Regular cardiac myocyte (primary cell): ENCODE results near the gene ELF1. TPM values are rescaled to one million over a fixed set of nuclear protein-coding genes. Genes with fewer than 3 reads are reported as not detected.

Source experiments
- total RNA-seq: library from RNA; depleted of rRNA; stranded (reverse); fragments of >200 nt; gene quantifications from 2 replicates; pipeline ENCODE4 v1.2.3, GENCODE V29; 2014

Gene ELF1
- 27.6 and 33.0 TPM in 2 replicates for total RNA-seq

DNA sequence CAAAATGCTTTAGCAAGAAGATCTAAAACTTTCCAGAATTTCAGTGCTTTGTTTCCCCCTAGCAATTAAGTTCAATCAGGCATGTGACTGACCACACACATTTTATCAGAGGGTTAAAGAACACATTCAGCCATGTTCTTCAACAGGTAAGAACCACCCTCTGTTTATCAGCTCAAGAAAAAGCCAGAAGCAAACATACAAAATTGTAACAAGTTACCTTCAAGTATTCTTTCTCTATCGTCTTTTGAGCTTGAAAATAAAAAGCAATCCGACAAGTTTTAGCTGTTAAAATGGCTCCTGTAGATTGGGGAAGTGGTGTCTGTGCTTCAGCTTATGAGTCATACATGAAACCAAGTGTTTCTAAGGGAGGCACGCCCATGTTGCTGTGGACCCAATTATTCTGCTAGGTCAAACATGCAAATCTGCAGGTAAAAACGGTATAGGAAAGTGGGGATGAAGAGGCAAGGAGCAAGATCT, at the start of gene ELF1:
ELF1 (minus strand) TSS at position 306 of the 477 bp plus-strand sequence. CDS start 37,262 bp downstream, outside the sequence.

DNA sequence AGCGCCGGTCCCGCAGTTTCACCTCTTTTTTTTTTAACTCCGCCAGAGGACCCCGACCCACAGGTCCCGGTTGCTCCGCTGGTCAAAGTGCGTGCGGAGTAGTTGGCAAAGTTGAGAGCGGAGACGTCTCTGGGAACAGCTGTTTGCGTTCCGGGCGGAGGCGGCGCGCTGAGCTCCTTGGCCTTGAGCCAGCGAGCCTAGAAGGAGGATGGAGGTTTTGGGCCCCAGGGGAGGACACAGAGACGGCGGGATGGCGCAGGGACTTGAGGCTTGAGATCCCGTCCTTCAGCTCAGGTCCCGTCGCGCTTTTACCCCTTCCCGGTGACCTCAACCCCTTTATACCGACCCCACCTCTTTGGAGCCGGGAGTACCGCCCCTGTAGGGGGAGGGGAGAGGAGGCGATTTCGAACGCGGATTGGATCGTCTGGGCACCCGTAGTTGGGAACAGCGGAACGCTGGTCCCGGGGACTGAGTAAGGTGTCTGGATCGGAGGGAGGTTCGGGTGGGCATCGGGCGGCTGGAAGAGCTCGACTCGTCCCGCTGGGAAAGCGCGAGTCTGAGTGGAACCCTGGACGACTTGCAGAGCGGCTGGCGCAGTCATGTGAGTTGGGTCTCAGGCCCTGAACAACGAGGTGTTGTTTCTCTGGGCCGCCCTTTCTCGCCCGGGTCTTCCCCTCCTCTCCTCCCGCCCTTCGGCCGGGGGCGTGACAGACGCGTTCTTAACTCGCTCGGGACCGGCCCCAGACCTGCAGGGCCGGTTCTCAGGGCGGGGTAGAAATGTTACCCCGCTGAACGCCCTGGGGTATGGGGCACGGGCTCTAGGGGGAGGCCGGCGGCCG, 42.2 kb upstream of the ELF1 start, which contains the start of gene WBP4:
WBP4 (plus strand) TSS at position 435 of the 839 bp plus-strand sequence; CDS start at position 600, 165 bp downstream.

Other genes with a start within 250 kb of the ELF1 start
- 15.5 and 20.3 TPM in 2 replicates for gene MRPS31, start 248.1 kb downstream of the ELF1 start, total RNA-seq
- 18.9 and 38.3 TPM in 2 replicates for gene SLC25A15, start 229.7 kb downstream of the ELF1 start, total RNA-seq
- gene WBP4, start 42.2 kb upstream of the ELF1 start, total RNA-seq, result 9.8 and 9.9 TPM in 2 replicates
- gene KBTBD6, start 113.5 kb upstream of the ELF1 start, total RNA-seq, result 9.0 and 15.1 TPM in 2 replicates
- gene KBTBD7, start 175.3 kb upstream of the ELF1 start, total RNA-seq, result 5.9 and 8.7 TPM in 2 replicates
- gene MTRF1, start 244.3 kb upstream of the ELF1 start, total RNA-seq, result 14.6 and 18.0 TPM in 2 replicates